ENCODE results near the gene KRTAP19-3. TPM values are rescaled to one million over a fixed set of nuclear protein-coding genes. Genes with fewer than 3 reads are reported as not detected.

KRTAP19-3 gene
- total and polyA plus RNA-seq, 7 experiments from 2014 or later: not detected

DNA sequence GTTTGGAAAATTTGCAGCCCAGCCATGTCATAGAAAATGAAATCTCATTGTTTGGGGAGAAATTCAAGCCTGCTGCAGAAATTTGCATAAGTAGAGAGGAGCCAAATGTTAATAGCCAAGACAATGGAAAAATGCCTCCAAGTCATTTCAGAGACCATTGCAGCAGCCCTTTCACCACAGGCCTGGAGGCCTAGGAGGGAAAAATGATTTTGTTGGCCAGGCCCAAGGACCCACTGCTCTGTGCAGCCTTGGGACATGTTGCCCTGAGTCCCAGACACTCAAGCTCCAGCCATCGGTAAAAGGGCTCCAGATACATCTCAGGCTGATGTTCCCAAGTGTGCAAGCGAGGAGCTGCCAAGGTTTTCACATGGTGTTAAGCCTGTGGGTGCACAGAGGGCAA is 5.6 kb downstream of the KRTAP19-3 start:
- DNase-seq (no peak), ATAC-seq (no peak)
- Mint-ChIP-seq H3K9me3 (peaks cover 3 to 20% (median 8%) of the 10 kb centered on the region in 11 donors), H3K4me3 (no peak overlapping the region), H3K27ac (no peak overlapping the region), H3K4me1 (no peaks in the 10 kb centered on the region), H3K27me3 (peaks cover 0 to 9% (median 4%) of the 10 kb centered on the region in 5 donors), H3K36me3 (peaks cover 0 to 6% (median 0%) of the 10 kb centered on the region in 5 donors)
- CTCF ChIA-PET: no interaction called here
- intact Hi-C loops (cut with micrococcal nuclease): no loop called here
- Histone ChIP-seq H3K4me3 (ENCODE audit: low read length) (no peak overlapping the region), H3K27ac (ENCODE audit: low read depth, low read length) (no peak overlapping the region), H3K9me3 (ENCODE audit: control insufficient read depth in 2 of 3, low read length in 3 of 3) (peaks cover 0 to 6% (median 0%) of the 10 kb centered on the region in 3 experiments), H3K36me3 (ENCODE audit: control insufficient read depth in 2 of 3, insufficient read depth in 3 of 3, low read length in 3 of 3) (no peaks in the 10 kb centered on the region), H3K27me3 (ENCODE audit: control insufficient read depth in 2 of 2, insufficient read depth in 2 of 2, low read length in 2 of 2) (no peaks in the 10 kb centered on the region), H3K4me1 (ENCODE audit: control insufficient read depth in 2 of 2, insufficient read depth in 2 of 2, low read length in 2 of 2) (no peaks in the 10 kb centered on the region)
- POLR2A ChIA-PET: no interaction called here

GRCh38 chr21:30482130-30482529 is 9.7 kb downstream of the KRTAP19-3 start:
- no peak overlapping the region for H3K4me3 ChIP-seq (ENCODE audit: low read length)
- peaks cover 3 to 19% (median 8%) of the 10 kb centered on the region in 11 donors for H3K9me3 Mint-ChIP-seq

GRCh38 chr21:30480145-30480544 is 11.7 kb downstream of the KRTAP19-3 start, which contains the start of gene KRTAP19-1:
Gene KRTAP19-1, minus strand, starts transcription at chr21:30480367. Its CDS starts 50 bp downstream, at chr21:30480317.
- no peaks in the 10 kb centered on the region for H3K36me3 Mint-ChIP-seq
- H3K4me3 ChIP-seq (ENCODE audit: low read length): no peak within 1 kb of the TSS
- ATAC-seq (no peak), DNase-seq (no peak)
- H3K27me3 ChIP-seq (ENCODE audit: control insufficient read depth in 2 of 2, insufficient read depth in 2 of 2, low read length in 2 of 2): no peaks in the 10 kb centered on the region
- intact Hi-C loops (cut with micrococcal nuclease): no loop called here
- H3K4me3 Mint-ChIP-seq: no peak within 1 kb of the TSS
- no peak within 1 kb of the TSS for H3K27ac ChIP-seq (ENCODE audit: low read depth, low read length)
- peaks cover 0 to 5% (median 0%) of the 10 kb centered on the region in 11 donors for H3K9me3 Mint-ChIP-seq
- CTCF ChIA-PET: no interaction called here
- H3K4me1 ChIP-seq (ENCODE audit: control insufficient read depth in 2 of 2, insufficient read depth in 2 of 2, low read length in 2 of 2): no peaks in the 10 kb centered on the region
- H3K4me1 Mint-ChIP-seq: no peaks in the 10 kb centered on the region
- H3K9me3 ChIP-seq (ENCODE audit: control insufficient read depth in 2 of 3, low read length in 3 of 3): no peaks in the 10 kb centered on the region
- H3K36me3 ChIP-seq (ENCODE audit: control insufficient read depth in 2 of 3, insufficient read depth in 3 of 3, low read length in 3 of 3): no peaks in the 10 kb centered on the region
- H3K27me3 Mint-ChIP-seq: peaks cover 0 to 17% (median 0%) of the 10 kb centered on the region in 5 donors
- no peak within 1 kb of the TSS for H3K27ac Mint-ChIP-seq
- POLR2A ChIA-PET: no interaction called here

More at GRCh38 chr21:30482130-30482529, 9.7 kb downstream of the KRTAP19-3 start:
- ATAC-seq (no peak), DNase-seq (no peak)
- no peak overlapping the region for H3K27ac ChIP-seq (ENCODE audit: low read depth, low read length)
- ChIA-PET POLR2A (no interaction called here), CTCF (no interaction called here)
- H3K4me3 Mint-ChIP-seq: no peak overlapping the region
- H3K9me3 ChIP-seq (ENCODE audit: control insufficient read depth in 2 of 3, low read length in 3 of 3): peaks cover 0 to 6% (median 0%) of the 10 kb centered on the region in 3 experiments
- no peaks in the 10 kb centered on the region for H3K4me1 Mint-ChIP-seq
- no peaks in the 10 kb centered on the region for H3K4me1 ChIP-seq (ENCODE audit: control insufficient read depth in 2 of 2, insufficient read depth in 2 of 2, low read length in 2 of 2)
- intact Hi-C loops (cut with micrococcal nuclease): no loop called here
- peaks cover 0 to 17% (median 0%) of the 10 kb centered on the region in 5 donors for H3K27me3 Mint-ChIP-seq
- H3K36me3 ChIP-seq (ENCODE audit: control insufficient read depth in 2 of 3, insufficient read depth in 3 of 3, low read length in 3 of 3): no peaks in the 10 kb centered on the region
- H3K36me3 Mint-ChIP-seq: peaks cover 0 to 6% (median 0%) of the 10 kb centered on the region in 5 donors
- no peaks in the 10 kb centered on the region for H3K27me3 ChIP-seq (ENCODE audit: control insufficient read depth in 2 of 2, insufficient read depth in 2 of 2, low read length in 2 of 2)
- H3K27ac Mint-ChIP-seq: no peak overlapping the region

GRCh38 chr21:30479259-30479658 is 12.6 kb downstream of the KRTAP19-3 start:
- Mint-ChIP-seq H3K9me3 (peaks cover 0 to 1% (median 0%) of the 10 kb centered on the region in 11 donors), H3K27ac (no peak overlapping the region), H3K4me3 (no peak overlapping the region), H3K4me1 (peaks cover 0 to 2% (median 0%) of the 10 kb centered on the region in 7 donors), H3K36me3 (no peaks in the 10 kb centered on the region), H3K27me3 (peaks cover 0 to 17% (median 0%) of the 10 kb centered on the region in 5 donors)
- ChIA-PET CTCF (no interaction called here), POLR2A (no interaction called here)
- Histone ChIP-seq H3K9me3 (ENCODE audit: control insufficient read depth in 2 of 3, low read length in 3 of 3) (no peaks in the 10 kb centered on the region), H3K27me3 (ENCODE audit: control insufficient read depth in 2 of 2, insufficient read depth in 2 of 2, low read length in 2 of 2) (no peaks in the 10 kb centered on the region), H3K36me3 (ENCODE audit: control insufficient read depth in 2 of 3, insufficient read depth in 3 of 3, low read length in 3 of 3) (no peaks in the 10 kb centered on the region), H3K4me1 (ENCODE audit: control insufficient read depth in 2 of 2, insufficient read depth in 2 of 2, low read length in 2 of 2) (no peaks in the 10 kb centered on the region), H3K27ac (ENCODE audit: low read depth, low read length) (no peak overlapping the region), H3K4me3 (ENCODE audit: low read length) (no peak overlapping the region)
- intact Hi-C loops (cut with micrococcal nuclease): no loop called here
- no peak for DNase-seq
- ATAC-seq: no peak

DNA sequence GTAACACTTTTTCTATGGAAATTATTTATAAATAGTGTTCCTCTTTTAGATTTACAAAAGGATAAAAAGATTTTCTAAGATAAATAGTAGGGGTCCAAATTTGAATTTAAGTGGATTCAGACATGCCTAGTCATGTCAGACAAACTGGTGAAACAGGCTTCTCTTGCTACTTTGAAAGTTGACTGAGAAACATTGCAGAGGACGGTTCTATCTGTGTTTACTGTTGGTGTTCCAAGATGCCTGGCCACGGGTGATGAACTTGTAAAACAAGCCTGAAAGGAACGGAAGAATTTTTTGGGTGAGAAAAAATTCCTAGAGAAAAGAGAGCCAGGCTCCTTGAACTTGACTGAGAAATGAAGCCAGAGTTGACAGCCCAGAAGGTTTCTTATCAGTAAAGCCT is 13.8 kb downstream of the KRTAP19-3 start:
- Histone ChIP-seq H3K4me3 (ENCODE audit: low read length) (no peak overlapping the region), H3K27ac (ENCODE audit: low read depth, low read length) (no peak overlapping the region), H3K36me3 (ENCODE audit: control insufficient read depth in 2 of 3, insufficient read depth in 3 of 3, low read length in 3 of 3) (no peaks in the 10 kb centered on the region), H3K9me3 (ENCODE audit: control insufficient read depth in 2 of 3, low read length in 3 of 3) (no peaks in the 10 kb centered on the region), H3K4me1 (ENCODE audit: control insufficient read depth in 2 of 2, insufficient read depth in 2 of 2, low read length in 2 of 2) (no peaks in the 10 kb centered on the region), H3K27me3 (ENCODE audit: control insufficient read depth in 2 of 2, insufficient read depth in 2 of 2, low read length in 2 of 2) (no peaks in the 10 kb centered on the region)
- intact Hi-C loops (cut with micrococcal nuclease): no loop called here
- Mint-ChIP-seq H3K4me1 (peaks cover 0 to 2% (median 0%) of the 10 kb centered on the region in 7 donors), H3K36me3 (no peaks in the 10 kb centered on the region), H3K27ac (no peak overlapping the region), H3K27me3 (peaks cover 0 to 17% (median 0%) of the 10 kb centered on the region in 5 donors), H3K9me3 (peaks cover 0 to 1% (median 0%) of the 10 kb centered on the region in 11 donors), H3K4me3 (no peak overlapping the region)
- DNase-seq (no peak), ATAC-seq (no peak)
- ChIA-PET POLR2A (no interaction called here), CTCF (no interaction called here)

DNA sequence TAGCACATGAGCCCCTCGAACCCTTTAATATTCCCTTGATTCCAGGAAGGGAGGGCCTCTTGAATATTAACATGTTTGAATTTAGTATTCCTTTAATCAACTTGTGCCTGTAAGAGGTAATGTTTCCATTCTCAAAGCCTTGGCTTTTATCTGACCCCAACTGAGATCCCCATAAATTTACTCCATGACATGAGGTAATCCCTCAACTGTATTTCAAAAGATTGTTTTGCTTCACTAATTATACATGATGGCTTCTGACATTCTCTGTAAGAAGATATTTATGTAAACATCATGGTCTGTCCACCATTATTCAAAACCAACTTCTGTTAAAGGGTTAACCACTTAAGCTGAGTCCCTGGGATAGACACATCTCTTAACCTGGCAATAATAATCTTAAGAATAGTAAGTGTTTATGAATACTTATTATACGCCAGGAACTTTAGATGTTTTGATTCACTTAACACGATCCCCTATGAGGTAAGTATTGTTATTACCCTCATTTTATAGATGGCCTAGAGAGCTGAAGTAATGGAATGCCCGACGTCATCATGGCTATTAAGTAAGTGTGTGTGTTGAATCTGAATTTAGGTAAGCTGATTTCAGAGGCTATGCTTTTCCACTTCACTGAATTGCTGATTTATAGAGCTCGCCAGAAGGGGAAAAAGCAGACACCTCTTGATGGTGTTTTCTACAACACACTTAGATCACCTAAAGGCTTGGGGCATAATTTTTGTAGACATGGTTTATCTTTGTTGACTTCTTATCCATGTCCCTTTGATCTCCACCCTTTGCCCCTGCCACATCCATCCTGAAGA is 22.7 kb downstream of the KRTAP19-3 start:
- H3K4me1 Mint-ChIP-seq: no peaks in the 10 kb centered on the region
- CTCF ChIA-PET: no interaction called here

DNA sequence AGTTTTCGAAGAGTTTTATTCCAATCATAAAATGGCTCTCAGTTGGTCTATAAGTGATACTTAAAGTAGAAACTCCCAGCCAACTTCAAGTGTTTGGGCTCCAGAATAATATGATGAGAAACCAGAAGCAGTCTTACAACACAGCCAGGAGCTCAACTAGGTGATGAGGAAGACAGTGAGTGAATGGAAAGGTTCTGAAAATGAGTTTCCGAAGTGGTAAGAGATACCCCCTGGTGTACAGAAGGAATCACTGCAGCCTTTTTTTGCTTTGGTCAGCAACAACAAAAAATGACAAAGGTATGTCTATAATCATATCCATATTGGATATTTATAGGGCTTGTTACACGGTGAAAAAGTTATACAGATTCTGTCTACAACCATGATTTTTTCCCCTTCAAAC is 28.1 kb downstream of the KRTAP19-3 start:
- H3K9me3 ChIP-seq (ENCODE audit: control insufficient read depth in 2 of 3, low read length in 3 of 3): no peaks in the 10 kb centered on the region
- POLR2A ChIA-PET: no interaction called here
- no peak for ATAC-seq
- Mint-ChIP-seq H3K27me3 (peaks cover 0 to 30% (median 11%) of the 10 kb centered on the region in 5 donors), H3K27ac (no peak overlapping the region), H3K36me3 (no peaks in the 10 kb centered on the region), H3K9me3 (peaks cover 0 to 5% (median 0%) of the 10 kb centered on the region in 11 donors), H3K4me3 (no peak overlapping the region), H3K4me1 (no peaks in the 10 kb centered on the region)
- H3K4me3 ChIP-seq (ENCODE audit: low read length): no peak overlapping the region
- CTCF ChIA-PET: no interaction called here
- intact Hi-C loops (cut with micrococcal nuclease): no loop called here
- no peaks in the 10 kb centered on the region for H3K36me3 ChIP-seq (ENCODE audit: control insufficient read depth in 2 of 3, insufficient read depth in 3 of 3, low read length in 3 of 3)
- H3K27ac ChIP-seq (ENCODE audit: low read depth, low read length): no peak overlapping the region
- DNase-seq: no peak
- no peaks in the 10 kb centered on the region for H3K4me1 ChIP-seq (ENCODE audit: control insufficient read depth in 2 of 2, insufficient read depth in 2 of 2, low read length in 2 of 2)
- H3K27me3 ChIP-seq (ENCODE audit: control insufficient read depth in 2 of 2, insufficient read depth in 2 of 2, low read length in 2 of 2): no peaks in the 10 kb centered on the region

More for the DNA sequence above, 22.7 kb downstream of the KRTAP19-3 start:
- H3K4me1 ChIP-seq (ENCODE audit: control insufficient read depth in 2 of 2, insufficient read depth in 2 of 2, low read length in 2 of 2): no peaks in the 10 kb centered on the region
- intact Hi-C loops (cut with micrococcal nuclease): no loop called here
- no peak overlapping the region for H3K4me3 ChIP-seq (ENCODE audit: low read length)
- Mint-ChIP-seq H3K27me3 (peaks cover 0 to 31% (median 13%) of the 10 kb centered on the region in 5 donors), H3K36me3 (no peaks in the 10 kb centered on the region), H3K4me3 (no peak overlapping the region), H3K9me3 (peaks cover 0 to 6% (median 0%) of the 10 kb centered on the region in 11 donors), H3K27ac (no peak overlapping the region)
- H3K36me3 ChIP-seq (ENCODE audit: control insufficient read depth in 2 of 3, insufficient read depth in 3 of 3, low read length in 3 of 3): no peaks in the 10 kb centered on the region
- no peaks in the 10 kb centered on the region for H3K9me3 ChIP-seq (ENCODE audit: control insufficient read depth in 2 of 3, low read length in 3 of 3)
- no peak overlapping the region for H3K27ac ChIP-seq (ENCODE audit: low read depth, low read length)
- DNase-seq (no peak), ATAC-seq (no peak)
- POLR2A ChIA-PET: no interaction called here
- H3K27me3 ChIP-seq (ENCODE audit: control insufficient read depth in 2 of 2, insufficient read depth in 2 of 2, low read length in 2 of 2): no peaks in the 10 kb centered on the region
